Activated B cell treated with CpG ODN at 0.5 μM for 24 hours (primary cell): ENCODE data around the gene RBM7. TPM values are rescaled to one million over a fixed set of nuclear protein-coding genes. Genes with fewer than 3 reads are reported as not detected.

Source experiments
- ATAC-seq: fragments of 200-7000 bp; cut with Tn5 transposase; one replicate; pipeline ENCODE4 v1.10.0; 2021; ENCODE audit warnings: low read depth, mild to moderate bottlenecking, moderate library complexity
- CTCF ChIA-PET: fragments of 350-600 bp; sonication (Branson Sonifier 250); formaldehyde crosslinking; loops from one replicate; lab custom pipeline; 2021; ENCODE audit warnings: antibody characterized with exemption; lab: Charles Lee
- POLR2A ChIA-PET: fragments of 350-600 bp; sonication (Branson Sonifier 250); formaldehyde crosslinking; loops from one replicate; lab custom pipeline; 2021; ENCODE audit warnings: antibody characterized with exemption; lab: Charles Lee
- DNase-seq: peaks from one replicate; pipeline ENCODE4 v3.0.0; 2022
- H3K27ac Mint-ChIP-seq: one replicate; pipeline ENCODE4 v1.8.0; 2020; ENCODE audit warnings: mixed read lengths
- H3K27me3 Mint-ChIP-seq: one replicate; pipeline ENCODE4 v1.8.0; 2021; ENCODE audit warnings: mixed read lengths
- H3K36me3 Mint-ChIP-seq: one replicate; pipeline ENCODE4 v1.8.0; 2021; ENCODE audit warnings: low read depth, mixed read lengths
- H3K4me1 Mint-ChIP-seq: one replicate; pipeline ENCODE4 v1.8.0; 2021; ENCODE audit warnings: mixed read lengths
- H3K4me3 Mint-ChIP-seq: one replicate; pipeline ENCODE4 v1.8.0; 2020; ENCODE audit warnings: mild to moderate bottlenecking, mixed read lengths
- H3K9me3 Mint-ChIP-seq: one replicate; pipeline ENCODE4 v1.8.0; 2020; ENCODE audit warnings: mixed read lengths
- intact Hi-C: fragments of 100-400 bp; cut with micrococcal nuclease; formaldehyde crosslinking; loops from one replicate; pipeline ENCODE4 v1.15.1; 2024
- total RNA-seq: library from RNA; stranded (reverse); gene quantifications from 2 replicates; pipeline ENCODE4 v1.2.3, GENCODE V29; 2022
- TF ChIP-seq, protein P1 (sequence below): fragments of 200-600 bp; IDR thresholded peaks from one replicate; pipeline ENCODE4 v1.8.0; 2022; ENCODE audit warnings: antibody characterized with exemption, mild to moderate bottlenecking

RBM7 gene
- total RNA-seq = 33.6 and 34.1 TPM in 2 replicates

DNA sequence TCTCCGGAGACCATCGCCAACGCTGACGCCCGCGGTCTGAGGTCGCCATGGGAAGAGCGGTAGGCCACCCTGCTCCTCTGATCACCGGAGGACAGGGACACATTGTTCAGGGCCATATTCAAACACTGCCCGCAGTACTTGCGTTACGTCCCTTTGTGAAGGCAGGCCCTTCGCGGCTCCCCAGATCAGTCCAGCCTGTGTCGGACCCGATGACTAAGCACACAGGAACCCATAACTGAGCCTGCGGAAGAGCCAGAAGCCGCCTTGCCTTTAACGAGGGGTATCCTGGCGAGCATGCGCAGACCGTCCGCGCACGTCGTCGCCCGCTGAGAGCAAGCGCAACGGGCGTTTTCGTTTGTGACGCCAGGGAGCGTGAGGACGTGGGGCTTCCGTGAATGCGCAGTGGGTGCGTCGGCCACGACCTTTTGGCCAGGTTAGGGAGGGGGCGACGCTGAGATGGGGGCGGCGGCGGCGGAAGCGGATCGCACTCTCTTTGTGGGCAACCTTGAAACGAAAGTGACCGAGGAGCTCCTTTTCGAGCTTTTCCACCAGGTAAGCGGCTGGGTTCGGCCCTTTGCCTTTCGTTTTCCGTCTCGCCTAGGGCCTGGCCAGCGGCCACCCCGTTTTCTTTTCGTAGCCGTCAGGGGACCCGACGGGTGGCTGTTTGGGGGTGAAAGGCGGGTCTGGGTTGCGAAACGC lies at the start of gene RBM7, which contains the start of gene C11orf71:
RBM7 (plus strand) TSS at position 451 of the 699 bp plus-strand sequence; CDS start at position 457, 6 bp downstream.
C11orf71 (minus strand) TSS at position 296 of the 699 bp plus-strand sequence; CDS start at position 116, 180 bp downstream.
- Mint-ChIP-seq H3K27me3 (no peaks in the 10 kb centered on the region), H3K4me1 (peaks cover 50% of the 10 kb centered on the region), H3K9me3 (no peaks in the 10 kb centered on the region), H3K4me3 (peak within 1 kb of the TSS; percentile 96), H3K36me3 (peaks cover 32% of the 10 kb centered on the region), H3K27ac (peak within 1 kb of the TSS; percentile 98)
- ATAC-seq = peak; percentile 93
- peak; percentile 93 for DNase-seq
- ChIA-PET POLR2A (interaction anchor here (1.0 to 1.8 kb wide), 5 partner anchors 10 to 525 kb away, joined by 3 to 9 read pairs (median 4); partner anchors contain the start of genes REXO2 and USP28), CTCF (no interaction called here)
- TF ChIP-seq, protein P1, sequence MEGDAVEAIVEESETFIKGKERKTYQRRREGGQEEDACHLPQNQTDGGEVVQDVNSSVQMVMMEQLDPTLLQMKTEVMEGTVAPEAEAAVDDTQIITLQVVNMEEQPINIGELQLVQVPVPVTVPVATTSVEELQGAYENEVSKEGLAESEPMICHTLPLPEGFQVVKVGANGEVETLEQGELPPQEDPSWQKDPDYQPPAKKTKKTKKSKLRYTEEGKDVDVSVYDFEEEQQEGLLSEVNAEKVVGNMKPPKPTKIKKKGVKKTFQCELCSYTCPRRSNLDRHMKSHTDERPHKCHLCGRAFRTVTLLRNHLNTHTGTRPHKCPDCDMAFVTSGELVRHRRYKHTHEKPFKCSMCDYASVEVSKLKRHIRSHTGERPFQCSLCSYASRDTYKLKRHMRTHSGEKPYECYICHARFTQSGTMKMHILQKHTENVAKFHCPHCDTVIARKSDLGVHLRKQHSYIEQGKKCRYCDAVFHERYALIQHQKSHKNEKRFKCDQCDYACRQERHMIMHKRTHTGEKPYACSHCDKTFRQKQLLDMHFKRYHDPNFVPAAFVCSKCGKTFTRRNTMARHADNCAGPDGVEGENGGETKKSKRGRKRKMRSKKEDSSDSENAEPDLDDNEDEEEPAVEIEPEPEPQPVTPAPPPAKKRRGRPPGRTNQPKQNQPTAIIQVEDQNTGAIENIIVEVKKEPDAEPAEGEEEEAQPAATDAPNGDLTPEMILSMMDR = no peak
- intact Hi-C loops = loop anchor here (1.0 to 10.0 kb wide), 7 partner anchors 39 to 1086 kb away; partner anchors contain the start of genes REXO2, TTC12, USP28 and ZW10

- H3K36me3 Mint-ChIP-seq = no peaks in the 10 kb centered on the region
- no peaks in the 10 kb centered on the region for H3K4me1 Mint-ChIP-seq
- TF ChIP-seq, protein P1 = no peak
- ATAC-seq = no peak
- no peak overlapping the region for H3K4me3 Mint-ChIP-seq
- H3K9me3 Mint-ChIP-seq = no peaks in the 10 kb centered on the region
- DNase-seq = no peak
- ChIA-PET CTCF (no interaction called here), POLR2A (no interaction called here)
- H3K27ac Mint-ChIP-seq = no peak overlapping the region
- intact Hi-C loops = no loop called here
- peaks cover 5% of the 10 kb centered on the region for H3K27me3 Mint-ChIP-seq
These were observed 47.0 kb upstream of the RBM7 start for GRCh38 chr11:114353443-114353842.

DNA sequence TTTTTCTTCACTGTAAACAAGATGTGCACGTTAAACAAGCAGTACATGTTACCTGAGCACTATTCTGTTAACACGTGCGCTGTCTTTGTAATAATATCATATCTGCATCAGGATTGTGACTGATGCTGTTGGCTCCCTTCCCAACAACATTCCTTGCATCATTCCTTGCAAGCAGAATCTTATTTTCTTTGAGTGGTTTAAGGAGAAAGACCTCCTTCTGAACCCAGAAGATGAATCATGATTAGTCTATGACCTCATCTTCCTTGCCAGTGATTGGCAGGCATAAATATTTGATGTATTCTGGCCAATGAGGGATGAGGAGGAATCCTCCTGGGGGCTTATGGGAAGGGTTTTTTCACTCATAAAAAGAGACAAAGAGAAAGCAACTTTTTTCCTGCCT lies 46.4 kb upstream of the RBM7 start:
- Mint-ChIP-seq H3K27me3 (peaks cover 9% of the 10 kb centered on the region), H3K4me3 (no peak overlapping the region), H3K36me3 (no peaks in the 10 kb centered on the region), H3K27ac (no peak overlapping the region), H3K4me1 (no peaks in the 10 kb centered on the region), H3K9me3 (no peaks in the 10 kb centered on the region)
- ChIA-PET POLR2A (no interaction called here), CTCF (no interaction called here)
- TF ChIP-seq, protein P1 = no peak
- intact Hi-C loops = no loop called here
- ATAC-seq (no peak), DNase-seq (no peak)

- TF ChIP-seq, protein P1 = no peak
- CTCF ChIA-PET = no interaction called here
- ATAC-seq (no peak), DNase-seq (no peak)
- Mint-ChIP-seq H3K4me3 (no peak overlapping the region), H3K27ac (no peak overlapping the region), H3K9me3 (no peaks in the 10 kb centered on the region), H3K27me3 (peaks cover 15% of the 10 kb centered on the region), H3K36me3 (no peaks in the 10 kb centered on the region), H3K4me1 (no peaks in the 10 kb centered on the region)
- POLR2A ChIA-PET = no interaction called here
- intact Hi-C loops = no loop called here
These were observed 41.8 kb upstream of the RBM7 start for GRCh38 chr11:114358716-114359115.

DNA sequence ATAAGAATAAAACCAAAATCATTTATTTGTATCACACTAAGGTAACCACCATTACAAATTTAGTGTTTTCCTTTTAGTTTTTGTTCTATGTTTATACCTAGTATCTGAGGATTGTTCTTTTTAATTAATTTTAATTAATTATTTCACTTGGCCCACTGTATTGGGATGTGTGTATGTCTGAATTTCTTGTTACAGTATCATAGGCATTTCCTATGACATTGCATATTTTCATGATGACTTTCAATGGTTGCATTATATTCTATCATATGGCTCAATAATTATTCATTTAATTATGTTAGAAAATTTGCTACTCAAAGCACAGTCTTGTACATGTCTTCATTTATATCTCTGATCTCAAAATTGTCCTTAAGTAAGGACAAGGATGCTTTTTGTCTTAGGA lies 41.1 kb upstream of the RBM7 start:
- no peak for ATAC-seq
- H3K9me3 Mint-ChIP-seq = no peaks in the 10 kb centered on the region
- peaks cover 19% of the 10 kb centered on the region for H3K27me3 Mint-ChIP-seq
- ChIA-PET POLR2A (no interaction called here), CTCF (no interaction called here)
- H3K4me3 Mint-ChIP-seq = no peak overlapping the region
- no peak overlapping the region for H3K27ac Mint-ChIP-seq
- no peaks in the 10 kb centered on the region for H3K36me3 Mint-ChIP-seq
- intact Hi-C loops = no loop called here
- TF ChIP-seq, protein P1 = no peak
- H3K4me1 Mint-ChIP-seq = no peaks in the 10 kb centered on the region
- no peak for DNase-seq
